Tibial artery (tissue), 4 donors: ENCODE measurements around the gene EXOC6B.
A peak's percentile ranks its signal among the peaks of the same experiment; 100 is the strongest.

ENCODE experiments used
- DNase-seq, 2 donors: peaks; one replicate each; pipeline ENCODE4 v3.0.0-alpha.2; 2019
- H3K27ac ChIP-seq, 2 donors: fragments of 200-600 bp; sonication (generic) in 1 of 2; 1 replicate in 1 of 2; 2 replicates in 1 of 2; pipeline ENCODE4 v1.5.1; 2018 to 2019; ENCODE audit warnings: mild to moderate bottlenecking in 1 of 2
- H3K27me3 ChIP-seq, 2 donors: fragments of 200-600 bp; sonication (generic) in 1 of 2; one replicate each; pipeline versions ENCODE4 v1.5.1 to v1.6.0; 2016 to 2019
- H3K36me3 ChIP-seq, 3 donors: fragments of 200-600 bp; sonication (generic) in 2 of 3; one replicate each; pipeline ENCODE4 v1.5.1; 2016 to 2019; ENCODE audit warnings: mild to moderate bottlenecking in 2 of 3
- H3K4me1 ChIP-seq, 4 donors: fragments of 200-600 bp; sonication (generic) in 2 of 4; 1 replicate in 3 of 4; 2 replicates in 1 of 4; pipeline ENCODE4 v1.5.1; 2016 to 2019
- H3K4me3 ChIP-seq, 2 donors: fragments of 200-600 bp; sonication (generic) in 1 of 2; 1 replicate in 1 of 2; 2 replicates in 1 of 2; pipeline ENCODE4 v1.5.1; 2018 to 2019; ENCODE audit warnings: mild to moderate bottlenecking in 2 of 2
- H3K9me3 ChIP-seq, 3 donors: fragments of 200-600 bp; sonication (generic) in 1 of 3; one replicate each; pipeline ENCODE4 v1.5.1; 2016 to 2019
- intact Hi-C: fragments of 100-400 bp; cut with DNase I; formaldehyde crosslinking; loops from one replicate; pipeline ENCODE4 v1.15.0; 2023; ENCODE audit warnings: low total_unique reads
- TF ChIP-seq, protein P1 (sequence below), 2 experiments: fragments of 200-600 bp in 1 of 2; fragments of 450-650 bp in 1 of 2; IDR thresholded peaks; one replicate each; pipeline ENCODE4 v1.5.1; 2017 to 2019; ENCODE audit warnings: antibody characterized with exemption in 2 of 2, mild to moderate bottlenecking in 1 of 2, moderate library complexity in 1 of 2

EXOC6B gene

DNA sequence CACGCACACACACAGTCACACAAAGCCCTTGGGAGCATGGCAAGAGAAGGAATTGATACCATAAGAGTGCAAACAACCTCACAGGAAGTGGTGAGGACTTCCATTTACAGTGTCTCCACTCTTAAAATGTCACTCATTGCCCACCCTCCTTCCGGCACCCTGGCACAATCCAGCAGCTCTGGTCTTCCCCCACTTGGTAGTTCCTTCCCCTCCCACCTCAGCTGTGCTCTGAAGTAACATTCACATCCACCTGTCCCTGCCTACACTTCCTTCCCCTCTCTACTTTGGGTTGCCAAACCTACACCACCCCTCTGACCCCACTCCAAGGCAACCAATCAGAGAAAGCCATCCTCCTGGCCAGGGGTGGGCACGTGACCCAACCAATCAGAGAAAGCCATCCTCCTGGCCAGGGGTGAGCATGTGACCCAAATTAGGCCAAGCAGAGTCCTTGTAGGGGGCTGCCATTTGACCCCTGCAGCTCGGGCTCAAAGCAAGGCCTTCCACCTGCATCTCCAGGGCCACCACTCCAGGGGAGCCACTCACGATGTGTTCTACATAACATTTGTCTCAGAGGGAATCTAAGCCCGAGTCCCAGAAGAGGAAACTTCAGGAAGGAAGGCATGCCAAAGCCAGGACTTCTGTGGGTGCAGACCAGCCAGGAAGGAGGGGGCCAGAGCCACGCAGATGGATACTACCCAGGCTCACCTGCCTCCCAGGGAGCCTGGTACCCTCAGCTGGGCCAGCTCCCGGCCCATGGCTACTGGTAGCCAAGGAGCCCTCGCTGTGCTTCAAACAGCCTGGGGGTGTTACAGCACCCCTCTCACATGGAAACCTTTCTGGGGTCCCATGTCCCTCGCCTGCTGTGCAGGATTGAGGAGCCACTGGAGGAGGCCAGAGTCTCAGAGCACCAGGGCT, 699.4 kb downstream of the EXOC6B start:
- Histone ChIP-seq H3K27me3 (peaks cover 0 to 7% of the 10 kb centered on the region in 2 donors), H3K27ac (no peak overlapping the region), H3K4me3 (no peak overlapping the region), H3K4me1 (peaks cover 0 to 4% (median 0%) of the 10 kb centered on the region in 4 donors), H3K36me3 (no peaks in the 10 kb centered on the region), H3K9me3 (no peaks in the 10 kb centered on the region)
- intact Hi-C loops = no loop called here
- DNase-seq = peak in 1 of 2 donors; percentile 49
- TF ChIP-seq, protein P1, sequence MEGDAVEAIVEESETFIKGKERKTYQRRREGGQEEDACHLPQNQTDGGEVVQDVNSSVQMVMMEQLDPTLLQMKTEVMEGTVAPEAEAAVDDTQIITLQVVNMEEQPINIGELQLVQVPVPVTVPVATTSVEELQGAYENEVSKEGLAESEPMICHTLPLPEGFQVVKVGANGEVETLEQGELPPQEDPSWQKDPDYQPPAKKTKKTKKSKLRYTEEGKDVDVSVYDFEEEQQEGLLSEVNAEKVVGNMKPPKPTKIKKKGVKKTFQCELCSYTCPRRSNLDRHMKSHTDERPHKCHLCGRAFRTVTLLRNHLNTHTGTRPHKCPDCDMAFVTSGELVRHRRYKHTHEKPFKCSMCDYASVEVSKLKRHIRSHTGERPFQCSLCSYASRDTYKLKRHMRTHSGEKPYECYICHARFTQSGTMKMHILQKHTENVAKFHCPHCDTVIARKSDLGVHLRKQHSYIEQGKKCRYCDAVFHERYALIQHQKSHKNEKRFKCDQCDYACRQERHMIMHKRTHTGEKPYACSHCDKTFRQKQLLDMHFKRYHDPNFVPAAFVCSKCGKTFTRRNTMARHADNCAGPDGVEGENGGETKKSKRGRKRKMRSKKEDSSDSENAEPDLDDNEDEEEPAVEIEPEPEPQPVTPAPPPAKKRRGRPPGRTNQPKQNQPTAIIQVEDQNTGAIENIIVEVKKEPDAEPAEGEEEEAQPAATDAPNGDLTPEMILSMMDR (IDR thresholded peaks at IDR 0.05) = no peak
